Activated CD8-positive, alpha-beta T cell treated with anti-CD3 and anti-CD28 coated beads for 36 hours (primary cell): ENCODE measurements around the gene GNPTAB. TPM values are rescaled to one million over a fixed set of nuclear protein-coding genes. Genes with fewer than 3 reads are reported as not detected.
"Not testable (repeated sequence)": the region's sequence is repeated elsewhere in the genome, so short reads cannot be mapped to it uniquely, and the experiment has no call there.

ENCODE experiments used
- ATAC-seq: fragments of 200-7000 bp; cut with Tn5 transposase; one replicate; pipeline ENCODE4 v1.10.0; 2021; ENCODE audit warnings: mild to moderate bottlenecking, moderate library complexity
- CTCF ChIA-PET: fragments of 350-600 bp; sonication (Branson Sonifier 250); formaldehyde crosslinking; loops from one replicate; lab custom pipeline; 2021; ENCODE audit warnings: antibody characterized with exemption; lab: Charles Lee
- POLR2A ChIA-PET: fragments of 350-600 bp; sonication (Branson Sonifier 250); formaldehyde crosslinking; loops from one replicate; lab custom pipeline; 2021; ENCODE audit warnings: antibody characterized with exemption; lab: Charles Lee
- DNase-seq: peaks from one replicate; pipeline ENCODE4 v3.0.0-alpha.2; 2020
- H3K27ac Mint-ChIP-seq: one replicate; pipeline ENCODE4 v1.8.0; 2021; ENCODE audit warnings: mild to moderate bottlenecking, mixed read lengths
- H3K27me3 Mint-ChIP-seq: one replicate; pipeline ENCODE4 v1.8.0; 2021; ENCODE audit warnings: mixed read lengths
- H3K36me3 Mint-ChIP-seq: one replicate; pipeline ENCODE4 v1.8.0; 2021; ENCODE audit warnings: low read depth, mixed read lengths
- H3K4me1 Mint-ChIP-seq: one replicate; pipeline ENCODE4 v1.8.0; 2021; ENCODE audit warnings: low read depth, mixed read lengths
- H3K4me3 Mint-ChIP-seq: one replicate; pipeline ENCODE4 v1.8.0; 2021; ENCODE audit warnings: mild to moderate bottlenecking, moderate library complexity, mixed read lengths
- H3K9me3 Mint-ChIP-seq: one replicate; pipeline ENCODE4 v1.8.0; 2021; ENCODE audit warnings: mixed read lengths
- CTCF ChIP-seq: fragments of 200-600 bp; IDR thresholded peaks from one replicate; pipeline ENCODE4 v1.8.0; 2022; ENCODE audit warnings: antibody characterized with exemption, mild to moderate bottlenecking
- intact Hi-C: fragments of 100-400 bp; cut with micrococcal nuclease; formaldehyde crosslinking; loops from one replicate; pipeline ENCODE4 v1.10.0; 2022
- total RNA-seq, 2 experiments: library from RNA; stranded (reverse); gene quantifications; one replicate each; pipeline ENCODE4 v1.2.3, GENCODE V29; 2021

The GNPTAB gene
- total RNA-seq, 2 experiments from 2014 or later, result 52.4 to 56.9 TPM

- TF ChIP-seq CTCF, result no peak
- ChIA-PET CTCF (no interaction called here), POLR2A (no interaction called here)
- H3K27ac Mint-ChIP-seq, result no peak overlapping the region
- intact Hi-C loops, result no loop called here
- no peaks in the 10 kb centered on the region for H3K9me3 Mint-ChIP-seq
- H3K4me3 Mint-ChIP-seq, result no peak overlapping the region
- H3K36me3 Mint-ChIP-seq, result no peaks in the 10 kb centered on the region
- no peaks in the 10 kb centered on the region for H3K27me3 Mint-ChIP-seq
- H3K4me1 Mint-ChIP-seq, result peaks cover 21% of the 10 kb centered on the region
- peak; percentile 25 for ATAC-seq
- no peak for DNase-seq
Observed at GRCh38 chr12:101857043-101857558, 26.3 kb upstream of the GNPTAB start.

GRCh38 chr12:101856614-101857013 lies 25.9 kb upstream of the GNPTAB start:
- CTCF ChIA-PET, result interaction anchor here (2.3 kb wide), 1 partner anchor 17 kb away, joined by 16 read pairs; no protein-coding TSS in a partner anchor
- POLR2A ChIA-PET, intact Hi-C loops, DNase-seq, H3K9me3 Mint-ChIP-seq, ATAC-seq, H3K4me3 Mint-ChIP-seq, H3K27ac Mint-ChIP-seq, H3K36me3 Mint-ChIP-seq, H3K27me3 Mint-ChIP-seq: not testable (repeated sequence)
- peaks cover 21% of the 10 kb centered on the region for H3K4me1 Mint-ChIP-seq

- H3K4me3 Mint-ChIP-seq, result no peak overlapping the region
- H3K27ac Mint-ChIP-seq, result no peak overlapping the region
- ATAC-seq, result no peak
- POLR2A ChIA-PET, result no interaction called here
- no peak for DNase-seq
- no peaks in the 10 kb centered on the region for H3K27me3 Mint-ChIP-seq
- TF ChIP-seq CTCF, result no peak
- intact Hi-C loops, result no loop called here
- H3K36me3 Mint-ChIP-seq, result no peaks in the 10 kb centered on the region
- CTCF ChIA-PET, result interaction anchor here (0.9 to 2.3 kb wide), 4 partner anchors 11 to 24 kb away, joined by 3 to 16 read pairs (median 3); no protein-coding TSS in a partner anchor
- peaks cover 19% of the 10 kb centered on the region for H3K4me1 Mint-ChIP-seq
- no peaks in the 10 kb centered on the region for H3K9me3 Mint-ChIP-seq
Observed at GRCh38 chr12:101855976-101856375, 25.2 kb upstream of the GNPTAB start.

GRCh38 chr12:101855364-101855884 lies 24.7 kb upstream of the GNPTAB start:
- Mint-ChIP-seq H3K27me3 (no peaks in the 10 kb centered on the region), H3K9me3 (no peaks in the 10 kb centered on the region), H3K4me3 (no peak overlapping the region), H3K27ac (no peak overlapping the region), H3K4me1 (peaks cover 16% of the 10 kb centered on the region), H3K36me3 (no peaks in the 10 kb centered on the region)
- DNase-seq, result no peak
- ChIA-PET CTCF (interaction anchor here (0.9 to 2.3 kb wide), 4 partner anchors 11 to 24 kb away, joined by 3 to 16 read pairs (median 3); no protein-coding TSS in a partner anchor), POLR2A (no interaction called here)
- TF ChIP-seq CTCF, result no peak
- ATAC-seq, result no peak
- intact Hi-C loops, result no loop called here

- no peaks in the 10 kb centered on the region for H3K9me3 Mint-ChIP-seq
- H3K4me1 Mint-ChIP-seq, result peaks cover 13% of the 10 kb centered on the region
- TF ChIP-seq CTCF, result no peak
- peak; percentile 22 for ATAC-seq
- no peak overlapping the region for H3K4me3 Mint-ChIP-seq
- no peak overlapping the region for H3K27ac Mint-ChIP-seq
- CTCF ChIA-PET, result interaction anchor here (1.0 to 2.3 kb wide), 3 partner anchors 12 to 23 kb away, joined by 3 to 16 read pairs (median 3); no protein-coding TSS in a partner anchor
- POLR2A ChIA-PET, result no interaction called here
- no peaks in the 10 kb centered on the region for H3K27me3 Mint-ChIP-seq
- H3K36me3 Mint-ChIP-seq, result no peaks in the 10 kb centered on the region
- intact Hi-C loops, result no loop called here
- DNase-seq, result no peak
Observed at GRCh38 chr12:101854747-101855146, 24.0 kb upstream of the GNPTAB start.
